Ecto neural progenitor cell (in vitro differentiated cells): ENCODE results near the gene PTPRE.

Experiments
- DNase-seq: peaks from one replicate; pipeline ENCODE4 v3.0.0-alpha.2; 2018; ENCODE audit warnings: low spot score

PTPRE gene

DNA sequence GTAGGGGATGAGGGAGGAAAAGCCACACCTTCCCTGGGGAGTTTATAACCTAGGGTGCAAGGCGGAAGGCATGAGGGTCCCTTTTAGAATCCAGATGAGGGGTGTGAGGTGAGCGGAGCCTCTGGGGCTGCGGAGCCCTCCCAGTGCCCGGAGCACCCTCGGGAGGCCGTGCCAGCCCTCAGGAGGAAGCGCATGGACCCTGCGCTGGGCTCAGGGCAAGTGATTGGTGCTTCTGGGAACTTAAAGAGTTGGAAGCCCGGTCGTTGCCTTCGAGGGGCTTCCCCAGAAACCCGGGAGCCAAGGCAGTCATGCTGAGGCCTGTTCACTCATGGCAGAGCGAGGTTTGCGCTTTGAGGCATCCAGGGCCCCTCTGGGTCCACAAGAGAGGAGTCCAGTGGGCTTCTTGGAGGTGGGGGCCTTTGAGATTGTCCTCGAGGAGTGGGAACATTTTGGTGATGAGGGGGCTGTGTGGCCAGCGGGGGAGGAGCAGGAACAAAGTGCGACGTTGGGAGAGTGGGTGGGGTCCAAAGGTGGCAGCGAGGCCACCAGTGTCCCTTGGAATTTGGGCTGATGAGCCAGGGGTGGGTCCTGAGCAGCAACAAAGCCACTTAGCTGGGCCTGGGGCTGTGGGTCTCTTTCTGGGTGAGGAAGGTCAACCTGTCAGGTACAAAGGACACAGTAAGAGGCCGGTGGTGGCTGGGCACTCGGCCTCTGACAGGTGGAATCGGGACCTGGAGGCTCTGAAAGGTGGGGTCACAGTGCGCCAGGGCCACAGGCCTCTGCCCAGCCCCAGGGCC, 139.5 kb downstream of the PTPRE start:
- DNase-seq, result no peak

DNA sequence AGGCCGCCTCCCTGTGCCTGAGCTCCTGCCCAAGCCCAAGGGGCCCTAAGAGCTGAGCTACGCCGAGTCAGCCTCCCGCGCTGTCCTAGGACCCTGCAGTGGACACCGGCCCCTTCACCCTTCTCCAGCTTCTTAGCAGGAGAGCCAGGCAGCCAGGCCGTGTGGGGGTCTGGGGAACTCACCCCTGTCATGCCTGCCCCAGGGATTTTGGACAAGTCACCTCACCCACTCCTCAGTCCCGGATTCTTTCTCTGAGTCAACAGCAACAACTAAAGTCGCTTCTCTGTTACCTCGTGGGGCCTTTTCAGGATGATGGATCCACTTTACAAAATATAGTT, 140.0 kb downstream of the PTPRE start:
- no peak for DNase-seq

DNA sequence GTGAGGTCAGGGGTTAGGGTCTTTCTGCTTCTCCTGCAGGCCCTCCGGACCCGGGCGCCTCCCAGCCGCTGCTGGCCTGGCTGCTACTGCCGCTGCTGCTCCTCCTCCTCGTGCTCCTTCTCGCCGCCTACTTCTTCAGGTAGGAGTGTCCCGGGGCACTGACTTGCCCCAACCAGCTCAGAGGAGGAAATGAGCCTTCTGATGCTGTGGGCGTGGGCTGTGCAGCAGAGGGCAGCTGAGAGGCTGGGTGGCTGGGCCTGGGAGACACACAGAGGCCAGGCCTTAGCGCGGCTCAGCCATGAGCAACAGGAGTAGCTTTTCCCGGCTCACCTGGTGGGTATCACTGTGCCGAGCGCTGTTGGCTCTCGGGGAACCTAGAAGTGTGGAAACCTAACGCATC, 140.4 kb downstream of the PTPRE start:
- DNase-seq, result peak; percentile 81

DNA sequence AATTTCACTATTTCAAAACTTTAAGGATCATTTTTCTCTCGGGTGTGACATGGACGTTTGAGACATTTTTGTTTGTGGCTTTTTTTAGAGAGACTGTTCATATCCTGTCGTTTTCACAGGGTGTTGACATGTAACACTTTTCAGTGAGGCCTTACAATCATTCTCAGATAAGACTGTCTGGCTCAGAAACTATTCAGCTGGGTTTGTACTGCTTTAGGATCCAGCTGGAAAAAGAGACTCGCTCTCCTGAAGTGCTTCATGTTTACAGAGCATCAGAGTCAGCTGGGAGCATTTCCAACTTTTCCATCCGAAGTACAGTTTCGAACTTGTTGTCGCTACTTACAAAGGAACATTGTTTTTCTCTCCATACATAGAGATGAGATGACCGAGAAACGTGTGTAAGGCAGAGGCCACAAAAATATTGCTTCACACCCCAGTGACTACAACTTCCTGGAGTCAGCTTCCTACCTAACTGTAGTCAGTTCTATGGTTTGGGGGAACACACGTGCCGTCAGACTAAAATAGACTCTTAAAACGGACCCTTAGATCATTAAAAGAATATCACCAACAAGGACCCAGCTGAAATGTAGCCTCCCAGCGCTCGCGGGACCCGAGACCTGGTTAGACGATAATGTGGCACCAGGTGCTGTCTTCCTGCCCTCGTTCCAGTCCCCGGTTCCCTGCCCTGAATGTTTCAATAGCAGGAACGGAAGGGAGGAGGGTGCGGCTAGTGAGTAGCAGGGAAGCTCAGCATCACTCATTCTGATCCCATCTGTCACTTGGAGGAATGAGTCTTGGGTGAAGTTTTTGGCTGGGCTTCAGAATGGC, 141.3 kb downstream of the PTPRE start:
- no peak for DNase-seq

DNA sequence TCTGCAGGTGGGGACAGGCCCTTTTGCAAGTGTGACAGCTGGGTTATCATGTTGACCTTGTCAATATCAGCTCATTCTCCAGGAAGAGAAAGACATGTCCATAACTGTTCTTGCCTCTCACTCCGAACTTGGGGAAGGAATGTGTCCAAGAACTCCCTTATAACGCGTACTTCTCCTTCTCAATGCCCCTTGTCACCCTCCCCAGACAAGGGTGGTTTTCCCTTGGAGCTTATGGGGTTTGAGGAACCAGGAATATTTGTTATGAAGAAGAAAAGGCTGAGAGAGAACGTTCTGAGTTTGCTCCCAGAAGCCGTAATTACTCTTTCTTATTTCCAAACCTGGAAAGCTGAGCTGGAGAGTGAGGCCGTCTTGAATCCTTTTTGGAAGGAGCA, 141.9 kb downstream of the PTPRE start:
- no peak for DNase-seq

DNA sequence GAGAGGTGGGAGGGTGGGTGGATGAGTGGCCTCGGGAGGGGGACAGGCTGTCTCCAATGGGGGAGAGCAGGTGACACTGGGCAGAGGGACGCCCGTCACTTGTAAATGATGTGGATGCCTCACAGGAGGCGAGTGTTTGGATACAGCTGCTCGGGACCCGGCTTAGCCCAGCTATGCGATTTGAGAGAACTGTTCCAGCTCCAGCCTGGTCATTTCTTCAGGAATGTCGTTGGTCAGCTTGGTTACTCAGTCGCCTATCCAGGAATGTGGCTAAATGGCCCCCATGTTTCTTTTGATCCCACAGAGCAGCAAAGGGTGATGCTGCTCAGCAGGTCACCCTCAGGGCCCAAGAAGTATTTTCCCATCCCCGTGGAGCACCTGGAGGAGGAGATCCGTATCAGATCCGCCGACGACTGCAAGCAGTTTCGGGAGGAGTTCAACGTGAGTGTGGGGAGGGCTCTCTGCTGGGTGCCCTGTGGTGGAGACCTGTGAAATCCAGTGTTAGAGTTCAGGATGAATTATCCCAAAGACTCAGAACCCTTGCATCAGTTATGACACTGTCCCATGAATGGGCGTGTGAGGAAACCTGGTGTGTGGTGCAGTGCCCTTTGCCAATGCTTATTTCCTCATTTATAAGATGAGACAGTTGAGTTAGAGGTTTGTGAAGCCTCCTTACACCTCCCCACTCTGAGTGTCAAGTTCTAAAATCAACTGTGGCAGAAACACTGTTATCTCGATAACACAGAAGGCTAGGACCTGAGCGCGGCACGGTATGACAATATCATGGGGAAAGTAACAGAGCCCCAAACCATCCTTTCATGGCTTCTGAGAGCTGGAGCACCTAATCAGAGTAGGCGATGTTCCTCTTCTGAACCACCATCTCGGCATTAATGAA, 142.6 kb downstream of the PTPRE start:
- DNase-seq, result no peak

DNA sequence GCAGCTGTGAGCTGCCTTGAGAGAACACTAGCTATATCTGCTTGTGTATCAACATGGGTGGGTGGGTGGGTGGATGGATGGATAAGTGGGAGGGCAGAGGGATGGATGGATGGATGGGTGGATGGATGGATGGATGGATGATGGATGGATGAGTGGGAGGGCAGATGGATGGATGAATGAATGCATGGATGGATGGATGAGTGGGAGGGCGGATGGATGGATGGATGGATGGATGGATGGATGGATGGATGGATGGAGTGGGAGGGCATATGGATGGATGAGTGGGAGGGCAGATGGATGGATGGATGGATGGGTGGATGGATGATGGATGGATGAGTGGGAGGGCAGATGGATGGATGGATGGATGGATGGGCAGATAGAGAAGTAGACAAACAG, 143.2 kb downstream of the PTPRE start:
- DNase-seq, result no peak

DNA sequence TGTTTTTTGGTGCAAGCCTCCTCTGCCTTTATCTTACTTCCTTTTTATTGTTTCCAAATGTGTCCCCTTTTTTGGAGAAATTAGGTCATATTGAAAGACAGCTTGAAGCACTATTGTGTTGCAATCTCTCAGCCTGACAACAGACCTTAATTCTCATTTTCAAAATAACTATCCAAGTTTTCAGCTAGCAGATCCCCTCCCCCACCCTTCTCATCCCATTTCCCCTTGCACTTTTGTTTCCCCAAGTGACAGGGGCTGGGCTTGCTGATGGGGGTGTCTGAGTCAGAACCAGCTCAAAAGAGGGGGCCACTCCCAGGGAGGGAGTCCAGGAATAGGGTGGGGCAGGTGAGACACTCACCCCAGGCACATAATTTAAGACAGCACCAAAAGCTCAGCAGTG, 144.0 kb downstream of the PTPRE start:
- no peak for DNase-seq

DNA sequence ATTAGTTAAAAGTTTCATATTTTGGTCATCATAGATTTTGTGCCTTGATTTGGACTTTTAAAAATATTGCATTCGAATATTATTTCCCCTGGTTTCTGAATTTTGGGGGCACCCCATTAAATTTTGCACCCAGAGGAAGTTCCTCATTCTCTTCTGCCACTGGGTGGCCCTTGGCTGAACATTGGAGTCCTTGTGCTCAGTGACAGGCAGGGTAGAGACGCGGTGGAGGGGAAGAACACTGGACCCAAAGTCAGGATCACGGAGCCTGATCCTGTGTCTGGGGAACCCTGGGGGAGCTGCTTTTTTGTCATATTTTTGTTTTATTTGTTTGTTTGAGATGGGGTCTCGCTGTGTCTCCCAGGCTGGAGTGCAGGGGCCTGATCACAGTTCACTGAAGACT, 144.6 kb downstream of the PTPRE start:
- DNase-seq, result no peak

DNA sequence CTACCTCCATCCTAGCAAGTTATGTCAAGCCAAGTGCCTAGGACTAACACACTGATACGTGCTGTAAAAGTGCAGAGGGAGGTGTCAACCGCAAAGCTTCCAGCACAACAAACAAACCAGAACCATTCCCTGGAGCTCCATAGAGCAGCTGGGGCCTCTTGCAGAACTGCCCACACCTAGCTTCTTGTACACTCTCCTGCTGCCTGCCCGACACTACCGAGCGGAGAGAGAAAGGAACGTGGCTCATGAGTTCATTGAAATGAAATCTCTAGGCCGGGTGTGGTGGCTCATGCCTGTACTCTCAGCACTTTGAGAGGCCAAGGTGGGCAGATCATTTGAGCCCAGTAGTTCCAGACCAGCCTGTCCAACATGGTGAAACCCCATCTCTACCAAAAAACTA, 145.8 kb downstream of the PTPRE start:
- no peak for DNase-seq

DNA sequence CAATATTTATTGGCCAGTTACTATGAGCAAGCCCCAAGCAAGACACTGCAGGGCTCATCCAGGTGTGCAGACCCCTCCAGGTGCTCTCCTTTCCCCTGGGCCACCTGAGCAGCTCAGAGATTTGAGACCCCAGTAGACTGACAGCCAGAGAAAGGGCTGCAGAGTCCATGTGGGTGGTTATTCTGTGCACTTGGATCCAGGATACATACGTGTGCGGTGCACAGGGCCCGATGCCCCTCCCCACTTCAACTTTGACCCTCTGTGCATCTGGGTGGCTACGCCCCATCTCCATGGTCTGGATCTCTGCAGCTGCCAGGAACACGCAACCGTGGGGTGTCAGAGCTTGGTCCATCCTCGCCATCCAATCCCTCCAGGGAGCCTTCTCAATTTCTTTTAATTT, 146.5 kb downstream of the PTPRE start:
- no peak for DNase-seq

DNA sequence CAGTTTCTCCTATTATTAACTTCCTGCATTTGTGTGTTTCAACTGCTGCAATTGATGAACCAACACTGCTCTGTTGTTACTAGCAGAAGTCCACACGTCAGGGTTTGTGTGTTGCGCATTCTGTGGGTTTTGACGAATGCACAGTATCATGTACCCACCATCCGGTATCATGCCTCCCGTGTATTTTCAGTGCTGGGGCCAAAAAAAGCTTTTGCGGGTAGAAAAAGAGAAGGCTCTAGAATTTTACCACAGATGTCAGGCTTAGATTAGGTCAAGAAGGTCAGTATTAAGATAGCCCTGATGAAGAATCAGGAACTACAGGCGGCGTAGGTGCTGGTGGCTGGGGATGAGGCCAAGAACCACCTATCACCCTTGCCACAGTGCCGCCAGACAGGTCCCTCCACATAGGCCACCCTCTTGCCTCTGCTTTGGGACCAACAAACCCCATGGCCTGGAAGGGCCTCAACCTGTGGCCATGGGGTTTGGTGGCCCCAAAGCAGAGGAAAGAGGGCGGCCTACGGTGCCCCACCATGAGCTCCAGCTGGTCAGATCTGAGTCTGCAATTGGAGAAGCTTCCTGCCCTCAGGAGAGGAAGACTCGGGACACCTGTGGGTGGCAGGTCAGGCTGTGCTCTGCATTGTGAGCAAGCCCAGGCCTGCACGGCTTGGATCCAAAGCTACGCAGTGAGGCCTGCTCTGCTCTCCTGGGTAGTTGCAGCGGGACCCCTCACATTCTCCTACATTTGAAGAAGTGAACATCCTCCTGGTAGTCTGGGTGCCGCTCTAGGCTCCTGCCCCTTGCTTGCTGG, 147.5 kb downstream of the PTPRE start:
- no peak for DNase-seq

DNA sequence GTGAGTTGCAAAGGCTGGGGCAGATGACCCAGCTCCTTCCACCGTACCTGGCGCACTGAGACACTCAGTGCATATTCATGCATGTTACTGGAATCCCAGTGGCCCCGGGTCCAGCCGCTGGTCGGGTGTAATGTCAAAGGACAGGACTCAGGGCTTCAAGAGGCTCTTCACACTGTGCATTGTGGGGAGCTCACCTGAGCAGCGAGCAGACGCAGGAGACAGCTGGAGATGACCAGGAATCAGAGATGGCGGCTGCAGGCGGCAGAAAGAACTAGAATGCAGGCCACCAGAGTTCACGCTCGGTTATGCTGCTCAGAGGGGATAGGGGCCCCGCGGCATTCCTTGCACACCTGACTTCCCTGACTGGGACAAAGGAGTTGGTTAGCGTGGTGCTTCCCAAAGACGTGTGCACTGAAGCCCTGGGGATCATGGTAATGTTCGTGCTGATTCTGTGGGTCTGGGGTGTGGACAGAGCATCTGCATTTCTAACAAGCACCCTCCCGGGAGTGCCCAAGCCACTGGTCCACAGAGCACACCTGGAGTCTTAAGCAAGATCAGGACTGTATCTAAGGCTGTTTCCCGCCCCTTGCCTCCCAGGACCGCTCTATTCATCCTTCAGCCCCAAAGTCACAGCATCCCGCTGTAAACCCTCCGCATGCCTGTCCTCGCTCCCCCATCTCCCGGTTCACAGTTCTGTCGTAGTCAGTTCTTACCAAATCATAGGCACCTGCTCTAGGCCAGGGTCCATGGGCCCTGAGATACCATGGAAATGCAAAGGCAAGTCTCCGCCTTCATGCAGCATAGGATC, 148.4 kb downstream of the PTPRE start:
- no peak for DNase-seq

DNA sequence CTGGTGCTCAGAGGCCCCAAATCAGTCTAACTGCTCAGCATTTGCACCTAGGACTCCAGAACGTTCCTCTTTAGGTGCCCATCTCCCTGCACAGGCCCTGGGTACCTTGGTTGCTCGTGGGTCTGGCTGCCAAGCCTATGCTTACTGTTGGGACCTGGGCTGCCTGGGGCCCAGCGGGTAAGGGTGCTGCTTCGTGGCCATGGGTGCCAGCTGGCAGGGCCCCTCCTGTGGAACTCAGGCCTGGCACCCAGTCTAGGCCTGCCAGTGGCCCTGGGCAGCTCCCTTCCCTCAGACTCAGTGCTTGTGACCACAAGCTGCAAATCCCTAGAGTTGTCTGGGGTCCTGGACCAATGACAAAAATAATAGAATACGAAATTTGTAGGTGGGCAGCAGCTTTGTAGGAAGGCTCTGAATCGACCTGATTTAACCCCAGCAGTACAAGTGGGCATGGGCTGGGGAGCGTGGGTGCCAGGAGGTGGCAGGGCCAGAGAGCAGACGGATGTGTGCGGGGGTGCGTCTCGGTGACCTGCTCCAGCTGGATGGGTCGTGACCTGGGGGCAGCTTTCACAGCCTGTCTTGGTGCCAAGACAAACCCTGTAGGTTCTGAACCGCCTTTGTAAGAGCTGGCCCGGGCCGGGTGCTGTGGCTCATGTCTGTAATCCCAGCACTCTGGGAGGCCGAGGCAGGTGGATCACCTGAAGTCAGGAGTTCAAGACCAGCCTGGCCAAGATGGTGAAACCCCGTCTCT, 149.6 kb downstream of the PTPRE start:
- no peak for DNase-seq

DNA sequence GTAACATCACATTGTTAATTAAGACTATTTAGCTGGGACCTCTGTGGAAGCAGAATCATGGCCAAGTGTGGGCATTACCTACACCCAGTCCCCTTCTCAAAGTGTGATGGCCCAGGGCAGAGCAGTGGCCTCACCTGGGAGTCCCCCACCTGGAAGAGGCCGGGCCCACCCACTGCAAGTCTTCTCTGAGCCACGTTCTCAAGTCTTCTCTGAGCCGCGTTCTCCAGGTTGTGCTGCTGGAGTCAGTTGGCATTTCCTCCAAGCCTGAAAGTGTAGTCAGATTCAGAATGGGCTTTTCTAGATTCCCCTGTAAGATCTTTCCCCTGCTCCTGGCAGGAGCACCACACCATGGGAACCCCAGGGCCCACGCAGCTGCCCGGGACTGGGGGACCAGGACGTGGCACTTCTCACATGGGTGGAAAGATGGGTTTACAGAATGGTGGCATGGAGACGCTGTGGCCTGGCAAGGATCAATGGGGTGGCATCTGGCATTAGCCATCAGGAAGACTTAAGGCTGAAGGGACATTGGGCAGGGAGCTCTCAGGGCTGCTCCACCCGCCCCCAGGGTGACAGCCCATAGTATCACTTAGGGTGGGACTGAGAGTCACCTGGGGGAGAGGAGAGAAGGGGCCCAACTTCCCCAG, 151.3 kb downstream of the PTPRE start:
- DNase-seq, result no peak

DNA sequence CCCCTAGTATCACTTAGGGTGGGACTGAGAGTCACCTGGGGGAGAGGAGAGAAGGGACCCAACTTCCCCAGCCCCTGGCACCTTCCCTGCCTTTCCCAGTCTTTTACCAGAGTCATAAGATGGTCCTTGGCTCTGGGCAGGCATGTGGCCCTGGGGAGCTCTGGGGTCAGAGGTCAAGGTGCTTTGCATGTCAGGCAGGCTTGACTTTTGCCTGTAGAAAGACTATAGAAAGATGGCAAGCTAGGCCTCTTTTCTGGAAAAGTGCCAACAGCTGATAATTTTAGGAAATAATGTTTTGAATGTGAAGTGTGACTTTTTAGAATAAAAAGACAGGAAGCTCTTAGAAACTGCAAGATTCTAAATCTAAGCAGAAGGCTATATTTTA, 151.8 kb downstream of the PTPRE start:
- no peak for DNase-seq

DNA sequence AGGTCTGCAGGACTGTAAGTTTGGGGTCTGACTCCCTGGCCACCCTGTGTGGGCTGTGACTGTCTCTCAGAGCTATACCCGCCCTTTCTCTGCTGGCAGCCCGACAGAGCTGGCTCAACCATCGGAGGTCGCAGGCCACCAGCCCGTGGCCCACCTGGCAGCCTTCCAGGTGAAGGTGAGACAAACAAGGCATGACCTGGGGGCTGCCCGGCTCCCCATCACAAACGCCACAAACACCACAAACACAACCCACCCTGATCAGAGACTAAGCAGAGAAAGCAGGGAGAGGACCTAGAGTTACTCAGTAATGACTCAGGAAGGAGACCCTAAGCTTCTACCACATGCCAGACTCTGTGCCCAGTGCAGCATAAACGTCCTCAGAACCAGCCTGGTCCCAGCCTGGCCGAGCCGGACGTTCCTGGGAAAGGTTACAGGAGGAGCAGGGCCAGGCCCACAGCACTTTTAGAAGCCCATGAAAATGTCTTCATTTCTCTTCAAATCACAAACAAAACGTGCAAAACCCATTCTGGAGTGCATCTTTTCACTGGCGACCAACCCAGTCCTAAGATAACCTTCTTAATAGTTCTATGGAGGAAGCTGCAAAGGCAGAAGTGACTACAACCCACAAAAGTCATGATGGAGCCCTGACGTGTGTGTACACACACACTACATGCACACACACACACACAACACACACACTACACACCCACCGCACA, 152.5 kb downstream of the PTPRE start:
- no peak for DNase-seq

DNA sequence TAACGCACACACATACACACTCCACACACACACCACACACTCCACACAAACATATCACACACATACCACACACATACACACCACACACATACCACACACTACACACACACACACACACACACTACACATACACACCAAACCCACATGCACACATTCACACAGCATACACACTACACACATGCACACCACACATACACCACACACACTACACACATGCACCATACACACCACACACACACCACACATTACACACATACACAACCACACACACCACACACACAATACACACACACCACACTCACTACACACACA, 153.0 kb downstream of the PTPRE start:
- no peak for DNase-seq
